Adrenal gland (tissue), 12 donors: Measurements from ENCODE around the gene PPP3CA. TPM values are rescaled to one million over a fixed set of nuclear protein-coding genes. Genes with fewer than 3 reads are reported as not detected.

ENCODE experiments used
- DNase-seq, 7 donors: peaks; one replicate each; pipeline ENCODE4 v3.0.0-alpha.2; 2019 to 2020
- H3K27ac ChIP-seq, 5 donors: fragments of 200-600 bp; sonication (generic) in 4 of 5; 1 replicate in 3 of 5; 2 replicates in 2 of 5; pipeline versions ENCODE4 v1.5.1 to v1.8.0; 2016 to 2020; ENCODE audit warnings: mild to moderate bottlenecking in 1 of 5
- H3K27me3 ChIP-seq: fragments of 200-600 bp; 2 replicates; pipeline ENCODE4 v1.8.0; 2021
- H3K36me3 ChIP-seq, 2 donors: fragments of 200-600 bp; replicated peaks in 1 of 2; 1 replicate in 1 of 2; 2 replicates in 1 of 2; pipeline versions ENCODE4 v1.5.1 to v1.8.0; 2018 to 2022
- H3K4me1 ChIP-seq, 2 donors: fragments of 200-600 bp; replicated peaks in 1 of 2; 1 replicate in 1 of 2; 2 replicates in 1 of 2; pipeline versions ENCODE4 v1.5.1 to v1.8.0; 2018 to 2021
- H3K4me3 ChIP-seq, 4 donors: fragments of 200-600 bp; sonication (generic) in 3 of 4; one replicate each; pipeline ENCODE4 v1.5.1; 2016 to 2018
- H3K9me3 ChIP-seq, 3 donors: fragments of 200-600 bp; sonication (generic) in 1 of 3; replicated peaks in 1 of 3; 1 replicate in 2 of 3; 2 replicates in 1 of 3; pipeline versions ENCODE4 v1.5.1 to v1.8.0; 2016 to 2021
- CTCF ChIP-seq, 6 experiments: fragments of 450-650 bp in 4 of 6; fragments of 200-600 bp in 2 of 6; sonication (generic) in 1 of 6; IDR thresholded peaks; 1 replicate in 5 of 6; 2 replicates in 1 of 6; pipeline versions ENCODE4 v1.5.1 to v1.8.0; 2016 to 2021; ENCODE audit warnings: antibody characterized with exemption in 6 of 6, mild to moderate bottlenecking in 2 of 6, moderate library complexity in 1 of 6
- POLR2A ChIP-seq, 2 donors: fragments of 450-650 bp; IDR thresholded peaks; one replicate each; pipeline ENCODE4 v1.6.1; 2017; ENCODE audit warnings: antibody characterized with exemption in 2 of 2, mild to moderate bottlenecking in 2 of 2, moderate library complexity in 1 of 2
- WGBS, 4 donors: extraction: QIAGEN DNeasy Blood & Tissue Kit in 2 of 4; methylation state at CpG; one replicate each; pipeline versions ENCODE4 v1.1.5 to v1.1.7; 2013 to 2017; 5-methylcytosine and 5-hydroxymethylcytosine counted together
- intact Hi-C, 2 donors: fragments of 100-400 bp; cut with DNase I; formaldehyde crosslinking; loops; one replicate each; pipeline versions ENCODE4 v1.14.1 to v1.15.0; 2022 to 2023
- polyA plus RNA-seq, 3 donors: library from polyadenylated mRNA; stranded (reverse); fragments of 200-250 nt in 2 of 3; fragments of 350-450 nt in 1 of 3; fragmentation: Illumina TruSeq in 1 of 3; extraction: RNeasy Lipid Tissue Mini Kit (QIAGEN cat#74804) in 1 of 3; gene quantifications; one replicate each; pipeline ENCODE4 v1.2.3, GENCODE V29; 2013 to 2014
- total RNA-seq, 9 donors: library from RNA; depleted of rRNA in 4 of 9; stranded (reverse); fragments of >200 nt in 4 of 9; fragments of 120-200 nt in 1 of 9; fragmentation: NEBNext Ultra II Directional in 1 of 9; extraction: Animal tissue kit (Norgen Biotek cat#: 25700) in 1 of 9; gene quantifications; one replicate each; pipeline versions ENCODE4 v1.1.0 to v1.2.4, GENCODE V29; 2013 to 2023
- donor health status: healthy with polysubstance abuse.
- donor health status: Bipolar disorder and iron deficiency.
- donor health status: DM: yes; HTN: yes; CAD: no.
- donor health status: DM: no; HTN: no; CAD: no.
- donor health status: DM: no; HTN: no; CAD: no.
- donor health status: DM: yes; HTN: yes; CAD: no.

PPP3CA gene
- total and polyA plus RNA-seq, 12 donors = 13.8 to 138 (median 43.8) TPM

- Histone ChIP-seq H3K9me3 (no peaks in the 10 kb centered on the region), H3K27me3 (no peaks in the 10 kb centered on the region), H3K4me3 (no peak overlapping the region), H3K36me3 (no peaks in the 10 kb centered on the region), H3K27ac (no peak overlapping the region), H3K4me1 (peaks cover 20 to 49% of the 10 kb centered on the region in 2 donors)
- peak in 1 of 7 donors; percentile 46 for DNase-seq
- WGBS, 4 donors = 37 to 46% (median 43%) methylated on average over 4 of the region's 4 CpGs
- no peak for TF ChIP-seq CTCF (IDR thresholded peaks at IDR 0.05)
- no peak for TF ChIP-seq POLR2A (IDR thresholded peaks at IDR 0.05)
- intact Hi-C loops = no loop called here
Observed at GRCh38 chr4:101292214-101292613, 55.1 kb downstream of the PPP3CA start.

- Histone ChIP-seq H3K9me3 (no peaks in the 10 kb centered on the region), H3K36me3 (no peaks in the 10 kb centered on the region), H3K4me3 (no peak overlapping the region), H3K27me3 (no peaks in the 10 kb centered on the region), H3K4me1 (peaks cover 20 to 56% of the 10 kb centered on the region in 2 donors), H3K27ac (no peak overlapping the region)
- DNase-seq = no peak
- intact Hi-C loops = no loop called here
- TF ChIP-seq POLR2A (IDR thresholded peaks at IDR 0.05) (no peak), CTCF (IDR thresholded peaks at IDR 0.05) (no peak)
- WGBS, 4 donors = 34 to 48% (median 45%) methylated on average over 1 of the region's 1 CpG
Observed at GRCh38 chr4:101291198-101291597, 56.1 kb downstream of the PPP3CA start.

- intact Hi-C loops = no loop called here
Observed at GRCh38 chr4:101290654-101291053, 56.7 kb downstream of the PPP3CA start.

DNA sequence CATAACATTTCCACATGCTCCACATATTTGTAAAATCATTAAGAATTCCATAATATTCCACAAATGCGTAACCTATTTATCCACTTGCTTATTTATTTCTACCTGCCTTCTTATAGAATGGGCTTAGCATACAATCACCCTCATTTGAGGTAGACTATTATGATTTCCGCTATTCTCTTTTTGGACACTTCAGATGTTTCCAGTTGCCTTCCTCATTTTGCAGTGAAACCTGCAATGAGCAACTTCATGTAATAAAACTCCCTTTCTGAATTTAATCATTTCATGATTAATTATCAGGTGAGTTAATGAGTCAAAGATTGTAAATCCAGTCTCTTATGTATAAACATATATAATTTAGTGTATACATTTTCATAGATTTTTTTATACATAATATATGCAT lies 58.0 kb downstream of the PPP3CA start:
- intact Hi-C loops = no loop called here
- peak overlapping the region in 1 of 4 donors; percentile 37 for H3K4me3 ChIP-seq
- no peak for DNase-seq
- H3K27me3 ChIP-seq = no peaks in the 10 kb centered on the region
- H3K27ac ChIP-seq = peak overlapping the region in 1 of 5 donors; percentile 4
- H3K36me3 ChIP-seq = no peaks in the 10 kb centered on the region
- peaks cover 20 to 67% of the 10 kb centered on the region in 2 donors for H3K4me1 ChIP-seq
- TF ChIP-seq CTCF (IDR thresholded peaks at IDR 0.05) (no peak), POLR2A (IDR thresholded peaks at IDR 0.05) (no peak)
- WGBS, 4 donors = 86 to 93% (median 87%) methylated on average over 2 of the region's 2 CpGs
- no peaks in the 10 kb centered on the region for H3K9me3 ChIP-seq

More at GRCh38 chr4:101290654-101291053, 56.7 kb downstream of the PPP3CA start:
- no peaks in the 10 kb centered on the region for H3K36me3 ChIP-seq
- H3K4me3 ChIP-seq = no peak overlapping the region
- no peaks in the 10 kb centered on the region for H3K27me3 ChIP-seq
- H3K27ac ChIP-seq = no peak overlapping the region
- no peak for DNase-seq
- H3K4me1 ChIP-seq = peaks cover 20 to 58% of the 10 kb centered on the region in 2 donors
- 92 to 100% (median 96%) methylated on average over 3 of the region's 3 CpGs for WGBS, 4 donors
- no peaks in the 10 kb centered on the region for H3K9me3 ChIP-seq
- TF ChIP-seq CTCF (IDR thresholded peaks at IDR 0.05) (no peak), POLR2A (IDR thresholded peaks at IDR 0.05) (no peak)
